Colon (tissue), 2 donors: Measurements from ENCODE around the gene DISP3.

Experiments used
- FAIRE-seq: peaks from 2 replicates; lab custom pipeline; 2012; peaks lifted over from hg19 to GRCh38; lab: Jason Lieb, UNC
- donor health status: control.
- donor health status: control.

The DISP3 gene

DNA sequence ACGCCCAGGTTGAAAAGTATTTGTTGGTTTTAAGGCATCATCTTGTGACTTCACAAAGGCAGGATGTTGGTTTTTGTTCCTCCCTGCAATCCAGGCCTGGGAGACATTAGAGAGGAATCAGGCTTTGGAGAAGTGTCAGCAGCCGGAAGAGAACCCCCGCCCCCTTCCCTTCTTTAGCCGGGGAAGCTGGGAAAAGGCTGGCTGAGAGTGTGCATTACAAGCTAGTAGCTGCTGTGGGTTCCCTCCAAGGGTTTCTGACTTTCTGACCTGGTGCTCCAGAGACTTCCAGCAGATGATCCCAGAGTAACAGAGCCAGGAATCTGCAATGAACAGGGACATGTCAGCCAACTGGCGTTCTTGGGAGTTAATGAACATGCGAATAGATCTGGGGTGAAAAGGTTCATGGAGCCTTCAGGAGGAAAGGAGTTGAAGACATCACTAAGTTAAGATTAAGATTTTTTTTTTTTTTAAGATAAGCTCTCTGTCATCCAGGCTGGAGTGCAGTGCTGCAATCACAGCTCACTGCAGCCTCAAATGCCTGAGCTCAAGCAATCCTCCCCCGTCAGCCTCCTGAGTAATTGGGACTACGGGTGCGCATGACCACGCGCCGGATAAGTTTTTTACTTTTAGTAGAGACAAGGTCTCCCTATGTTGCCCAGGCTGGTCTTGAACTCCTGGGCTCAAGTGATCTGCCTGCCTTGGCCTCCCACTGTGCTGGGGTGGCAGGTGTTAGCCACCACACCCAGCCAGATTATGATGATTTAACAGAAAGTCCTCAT, 7.5 kb downstream of the DISP3 start:
- no peak for FAIRE-seq

DNA sequence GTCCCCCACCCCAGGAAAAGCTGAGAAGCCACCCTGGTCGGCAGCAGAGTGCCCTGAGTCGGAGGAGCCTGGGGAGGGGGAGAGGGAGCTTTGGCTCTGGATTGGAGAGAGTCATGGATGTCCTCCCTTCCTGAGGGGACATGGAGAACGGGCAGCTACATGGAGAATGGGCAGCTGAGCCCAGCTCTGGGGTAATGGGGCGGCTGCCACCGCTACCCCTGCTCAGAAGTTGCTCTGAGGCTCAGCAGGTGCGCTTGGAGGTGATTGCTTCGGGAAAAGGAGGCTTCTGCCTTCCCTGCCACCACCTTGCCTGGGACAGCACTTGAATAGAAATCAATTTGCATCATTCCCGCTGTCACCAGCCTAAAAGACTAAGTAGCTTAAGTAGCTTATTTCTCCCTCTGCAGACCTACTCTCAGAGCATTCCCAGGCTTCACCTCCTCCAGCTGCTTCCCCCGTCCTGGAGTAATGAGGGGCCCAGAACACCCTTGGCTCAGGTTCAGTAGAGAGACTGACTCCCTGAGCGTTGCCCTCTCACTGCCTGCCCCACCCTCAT, 8.3 kb downstream of the DISP3 start:
- FAIRE-seq, result no peak

DNA sequence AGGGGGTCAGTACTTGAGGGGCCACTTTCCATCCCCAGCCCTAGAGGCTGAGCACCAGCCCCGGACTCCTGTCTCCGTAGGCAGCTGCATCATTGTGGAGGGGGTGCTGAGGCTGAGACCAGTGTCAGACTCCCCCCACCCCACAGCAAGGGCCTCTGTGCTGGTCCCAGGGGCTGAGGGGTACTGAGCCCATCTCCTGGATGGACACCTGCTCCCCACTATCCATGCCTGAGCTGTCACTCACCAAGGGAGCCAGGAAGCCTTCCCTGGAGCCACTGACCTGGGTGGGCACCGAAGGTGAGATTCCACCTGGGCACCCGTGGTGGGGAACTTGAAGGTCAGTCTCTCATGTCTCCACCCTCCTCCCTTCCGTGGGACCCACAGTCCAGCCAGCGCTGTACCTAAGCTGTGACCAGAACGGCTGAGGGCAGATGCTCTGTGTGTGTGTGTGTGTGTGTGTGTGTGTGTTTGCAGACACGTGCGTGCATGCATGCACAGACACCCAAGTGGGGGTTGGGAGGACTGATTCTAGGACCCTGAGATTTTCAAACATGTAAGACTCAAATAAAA, 9.3 kb downstream of the DISP3 start:
- no peak for FAIRE-seq

DNA sequence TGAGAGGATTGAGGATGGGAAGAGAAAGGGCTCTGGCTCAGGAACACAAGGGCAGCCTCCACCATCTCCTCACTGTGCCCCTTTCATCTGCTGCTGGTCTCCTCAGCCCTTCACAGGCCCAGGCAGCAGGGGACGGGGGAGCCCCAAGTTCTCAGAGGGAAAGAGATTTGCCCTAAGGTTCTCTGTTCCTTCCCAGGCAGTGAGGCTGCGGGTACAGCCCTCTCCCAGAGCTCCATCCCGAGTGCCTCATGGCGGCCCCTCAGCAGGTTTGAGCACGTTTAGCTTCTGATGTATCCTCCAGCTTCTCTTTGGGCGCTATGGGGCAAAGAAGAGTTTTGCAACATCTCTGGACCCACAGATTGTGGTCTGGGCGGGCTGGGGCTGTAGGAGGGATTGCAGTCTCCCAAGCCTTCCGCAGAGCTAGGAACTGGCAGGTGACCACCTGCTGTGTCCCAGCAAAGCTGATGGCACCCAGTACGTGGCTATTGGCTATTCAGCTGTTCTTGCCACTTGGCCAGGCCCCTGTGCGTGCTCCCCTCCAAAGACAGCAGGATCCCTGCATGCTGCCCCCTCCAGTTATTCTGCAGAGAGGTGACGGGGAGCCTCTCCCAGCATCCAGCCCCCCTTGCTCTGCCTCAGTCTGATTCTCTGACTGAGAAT, 10.1 kb downstream of the DISP3 start:
- FAIRE-seq, result no peak

DNA sequence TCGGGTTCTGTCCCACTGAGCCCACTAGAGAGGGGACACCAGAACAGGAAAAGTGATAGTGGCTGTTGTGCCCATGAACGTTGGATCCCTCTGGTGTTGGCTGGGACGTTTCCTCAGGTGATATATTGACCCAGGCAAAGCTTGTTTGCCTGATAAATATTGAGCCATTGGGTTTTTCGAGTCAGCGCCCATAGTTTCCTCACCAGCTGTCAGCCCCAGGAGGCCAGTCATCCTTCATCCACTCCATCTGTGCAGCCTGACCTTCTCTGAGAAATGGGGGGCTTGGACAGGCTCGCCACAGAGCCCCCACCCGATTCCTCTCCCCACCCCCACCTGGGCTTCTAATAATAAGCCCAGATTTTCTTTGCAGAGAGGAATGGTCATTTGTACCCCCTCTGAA, 13.3 kb downstream of the DISP3 start:
- FAIRE-seq, result no peak

DNA sequence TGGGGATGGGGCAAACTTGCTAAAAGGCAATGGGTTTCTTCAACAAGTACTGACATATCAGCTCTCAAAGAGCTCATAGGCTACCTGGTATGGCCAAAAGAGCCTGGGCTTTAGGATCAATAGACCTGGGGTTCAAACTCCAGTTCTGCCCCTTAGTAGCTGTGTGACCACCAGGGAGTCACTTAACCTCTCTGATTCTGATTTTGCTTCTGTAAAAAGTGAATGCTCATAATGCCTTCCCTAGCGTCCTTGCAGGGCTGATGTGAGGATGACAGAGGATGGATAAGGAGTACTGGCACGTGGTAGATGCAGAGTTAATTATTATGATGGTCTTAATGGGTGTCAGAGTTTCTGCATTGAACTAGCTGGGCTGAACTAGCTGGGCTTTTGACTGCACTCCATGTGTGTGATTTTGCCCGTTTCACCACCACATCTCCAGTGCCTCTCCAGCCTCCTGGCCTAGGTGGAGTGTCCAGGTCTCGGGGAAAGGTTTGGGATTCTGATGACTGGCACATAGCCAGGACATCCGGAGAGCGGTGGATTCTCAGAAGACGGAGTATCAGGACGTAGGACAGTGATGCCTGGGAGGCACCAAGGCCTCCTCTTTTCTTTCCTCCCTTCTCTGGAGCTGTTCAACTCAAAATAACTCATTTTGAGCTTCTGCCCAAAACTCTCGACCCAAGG, 15.2 kb downstream of the DISP3 start:
- FAIRE-seq, result no peak

DNA sequence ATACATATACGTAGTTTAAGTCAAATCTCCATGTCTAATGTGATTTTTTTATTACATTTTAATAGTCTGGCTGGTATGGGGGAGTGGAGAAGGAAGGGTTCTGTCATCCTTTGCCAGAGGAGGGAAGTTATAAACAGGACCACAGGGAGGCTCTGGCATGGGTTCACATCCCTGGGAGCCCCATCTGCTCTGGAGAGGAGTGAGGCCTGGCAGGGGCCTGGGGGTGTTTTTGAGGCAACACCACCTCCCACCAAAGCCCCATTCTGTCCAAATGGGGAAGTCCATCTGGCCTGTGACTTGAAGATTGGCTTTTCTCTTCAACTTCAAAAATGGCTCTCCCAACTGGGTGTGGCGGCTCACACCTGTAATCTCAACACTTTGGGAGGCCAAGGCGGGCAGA, 15.8 kb downstream of the DISP3 start:
- FAIRE-seq, result no peak

DNA sequence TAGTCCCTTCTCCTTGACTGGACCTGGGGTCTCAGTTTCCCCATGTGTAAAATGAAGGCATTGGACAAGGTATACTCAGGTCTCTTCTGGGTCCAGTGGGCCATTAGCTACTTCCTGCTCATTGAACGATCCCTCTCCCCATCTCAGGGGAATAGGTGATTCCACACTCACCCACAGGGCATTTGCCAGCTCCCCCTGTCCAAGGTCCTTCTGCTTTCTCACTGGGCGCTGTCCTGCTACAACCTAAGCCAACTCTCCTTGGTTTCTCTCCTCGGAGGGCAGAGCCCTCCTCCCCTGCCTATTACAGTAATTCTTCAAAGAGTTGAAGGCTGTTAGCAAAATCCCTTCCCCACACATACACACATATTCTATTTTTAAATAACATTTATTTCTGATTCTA, 16.6 kb downstream of the DISP3 start:
- FAIRE-seq, result no peak

DNA sequence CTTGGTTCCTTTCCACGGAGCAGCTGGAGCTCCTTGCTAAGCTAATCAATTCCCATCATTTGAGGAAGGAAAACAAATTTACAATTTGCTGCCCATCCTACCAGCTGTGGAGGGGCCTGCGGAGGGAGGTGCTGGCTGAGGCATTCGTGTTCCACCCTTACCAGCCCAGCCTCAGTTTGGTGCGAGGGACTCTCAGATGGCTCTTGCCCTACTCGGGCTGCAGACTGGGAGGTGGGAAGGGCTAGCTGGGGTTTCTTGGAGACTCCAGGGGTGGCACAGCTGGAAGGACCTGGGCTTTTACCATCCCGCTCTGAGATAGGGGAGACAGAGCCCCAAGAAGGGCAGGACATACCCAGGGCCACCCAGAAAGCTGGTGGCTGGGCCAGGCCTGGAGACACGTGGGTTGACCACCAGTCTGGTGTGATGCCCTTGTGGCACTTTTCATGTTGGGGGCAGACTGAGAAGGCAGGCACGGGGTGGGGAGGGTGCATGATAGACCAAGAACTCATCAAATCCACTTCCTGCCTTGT, 17.7 kb downstream of the DISP3 start:
- FAIRE-seq, result no peak

DNA sequence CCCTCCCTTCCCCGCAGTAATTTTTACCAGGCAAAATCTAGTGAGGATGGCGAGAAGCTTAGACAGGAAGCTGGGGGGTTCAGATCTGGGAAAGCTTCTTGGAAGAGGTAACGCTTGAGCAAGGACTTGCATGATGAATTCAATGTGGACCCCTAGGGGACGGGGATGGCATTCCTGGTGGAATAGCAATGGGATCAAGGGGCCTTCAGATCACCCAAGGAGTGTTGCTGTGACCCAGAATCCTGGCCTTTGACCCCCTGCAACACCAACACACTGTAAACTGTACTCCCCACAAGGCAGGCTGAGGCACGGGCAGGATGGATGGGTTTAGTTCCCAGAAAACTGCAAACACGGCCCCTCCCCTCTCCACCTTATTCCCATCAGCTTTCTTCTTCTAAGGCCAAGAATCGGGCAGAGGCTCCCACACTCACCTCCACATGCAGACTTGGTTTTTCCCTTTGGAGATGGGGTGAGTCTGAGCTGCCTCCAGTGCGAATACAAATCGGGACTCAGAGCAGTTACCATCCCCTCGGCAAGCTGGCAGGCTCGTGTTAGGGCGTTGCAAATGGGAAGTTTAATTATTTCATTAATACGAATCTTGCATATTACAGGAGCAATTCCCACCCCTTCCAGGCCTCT, 20.1 kb downstream of the DISP3 start:
- FAIRE-seq, result no peak

DNA sequence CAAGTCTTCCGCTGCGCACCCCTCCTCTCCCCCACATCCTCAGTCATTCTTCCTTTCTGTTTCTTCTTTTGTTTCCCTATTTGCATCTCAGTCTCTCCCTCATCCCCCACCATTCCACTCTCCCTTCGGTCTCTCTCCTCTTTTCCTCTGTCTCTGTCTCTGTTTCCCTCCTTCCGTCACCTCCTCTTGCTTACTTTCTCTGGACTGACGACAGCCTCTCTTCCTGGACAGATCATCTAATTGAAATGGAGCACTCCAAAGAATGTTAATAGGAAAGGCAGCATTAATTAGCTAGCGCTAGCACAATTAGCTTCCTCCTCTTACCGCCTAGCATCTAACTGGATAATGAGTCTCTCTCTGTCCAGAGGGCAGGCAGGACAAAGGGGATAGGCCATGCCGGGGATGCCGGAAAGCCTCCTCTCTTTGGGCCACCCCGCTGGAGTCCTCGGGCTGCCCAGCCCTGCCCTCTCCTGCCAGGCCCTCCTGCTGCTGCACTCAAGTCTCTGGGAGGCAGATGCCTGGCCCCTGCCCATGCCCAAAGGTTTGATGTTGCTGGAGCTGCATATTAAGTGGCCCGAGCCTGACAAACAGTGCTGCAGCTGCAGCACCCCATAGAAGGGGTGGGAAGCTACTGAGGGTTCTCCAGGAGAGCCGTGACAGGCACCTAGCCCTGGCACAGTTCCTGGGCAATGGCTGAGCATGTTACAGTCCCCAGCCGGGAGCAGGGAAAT, 20.8 kb downstream of the DISP3 start:
- FAIRE-seq, result no peak

DNA sequence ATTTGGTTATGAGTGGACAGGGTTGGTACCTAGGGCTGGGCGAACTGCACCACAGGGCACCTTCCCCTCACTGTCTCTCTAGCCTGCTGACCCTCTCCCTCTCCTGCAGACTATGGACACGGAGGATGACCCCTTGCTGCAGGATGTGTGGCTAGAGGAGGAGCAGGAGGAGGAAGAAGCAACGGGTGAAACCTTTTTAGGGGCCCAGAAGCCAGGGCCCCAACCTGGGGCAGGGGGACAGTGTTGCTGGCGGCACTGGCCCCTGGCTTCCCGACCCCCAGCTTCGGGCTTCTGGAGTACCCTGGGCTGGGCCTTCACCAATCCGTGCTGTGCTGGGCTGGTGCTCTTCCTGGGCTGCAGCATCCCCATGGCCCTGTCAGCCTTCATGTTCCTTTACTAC, 21.9 kb downstream of the DISP3 start:
- no peak for FAIRE-seq

DNA sequence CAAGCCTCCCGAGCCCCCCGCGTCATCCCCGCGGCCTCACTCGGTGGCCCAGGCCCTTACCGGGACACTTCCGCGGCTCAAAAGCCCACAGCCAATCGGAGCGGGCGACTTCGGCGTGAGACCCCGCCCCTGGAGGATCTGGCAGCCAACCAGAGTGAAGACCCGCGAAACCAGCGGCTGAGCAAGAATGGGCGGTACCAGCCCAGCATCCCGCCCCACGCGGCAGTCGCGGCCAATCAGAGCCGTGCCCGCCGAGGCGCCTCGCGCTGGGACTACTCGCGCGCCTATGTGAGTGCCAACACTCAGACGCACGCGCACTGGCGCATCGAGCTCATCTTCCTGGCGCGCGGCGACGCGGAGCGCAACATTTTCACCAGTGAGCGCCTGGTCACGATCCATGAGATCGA, 22.5 kb downstream of the DISP3 start:
- FAIRE-seq, result no peak

DNA sequence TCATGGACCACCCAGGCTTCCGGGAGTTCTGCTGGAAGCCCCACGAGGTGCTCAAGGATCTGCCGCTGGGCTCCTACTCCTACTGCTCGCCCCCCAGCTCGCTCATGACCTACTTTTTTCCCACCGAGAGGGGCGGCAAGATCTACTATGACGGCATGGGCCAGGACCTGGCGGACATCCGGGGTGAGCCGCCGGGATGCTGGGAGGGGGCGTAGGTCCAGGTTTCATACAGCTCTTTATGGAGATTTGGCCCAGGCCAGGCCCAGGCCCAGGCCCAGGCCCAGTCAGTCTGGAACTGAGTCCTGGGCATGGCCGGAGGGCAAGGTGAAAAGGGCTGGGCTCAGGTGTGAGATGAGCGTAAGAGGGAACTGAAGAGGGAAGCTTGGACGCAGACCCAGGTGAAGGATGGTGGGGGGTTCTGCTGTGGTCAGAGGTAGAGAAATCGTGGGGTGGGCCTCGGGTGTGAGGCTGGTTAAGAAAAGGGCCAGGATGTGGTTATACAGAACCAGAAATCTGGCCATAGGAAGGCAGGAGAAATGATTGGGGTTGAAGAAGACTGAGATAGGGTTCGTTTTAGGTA, 23.0 kb downstream of the DISP3 start:
- FAIRE-seq, result no peak

DNA sequence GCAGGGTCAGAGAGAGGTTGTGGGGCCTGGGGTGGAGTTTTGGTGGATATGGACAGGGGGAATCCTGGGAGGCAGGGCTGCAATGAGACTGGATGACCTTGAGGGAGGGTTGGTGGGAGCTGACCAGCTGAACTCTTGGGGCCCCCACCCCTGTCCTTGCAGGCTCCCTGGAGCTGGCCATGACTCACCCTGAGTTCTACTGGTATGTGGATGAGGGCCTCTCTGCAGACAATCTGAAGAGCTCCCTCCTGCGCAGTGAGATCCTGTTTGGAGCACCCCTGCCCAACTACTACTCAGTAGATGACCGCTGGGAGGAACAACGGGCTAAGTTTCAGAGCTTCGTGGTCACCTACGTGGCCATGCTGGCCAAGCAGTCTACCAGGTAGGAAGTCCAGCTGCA, 23.6 kb downstream of the DISP3 start:
- FAIRE-seq, result no peak

DNA sequence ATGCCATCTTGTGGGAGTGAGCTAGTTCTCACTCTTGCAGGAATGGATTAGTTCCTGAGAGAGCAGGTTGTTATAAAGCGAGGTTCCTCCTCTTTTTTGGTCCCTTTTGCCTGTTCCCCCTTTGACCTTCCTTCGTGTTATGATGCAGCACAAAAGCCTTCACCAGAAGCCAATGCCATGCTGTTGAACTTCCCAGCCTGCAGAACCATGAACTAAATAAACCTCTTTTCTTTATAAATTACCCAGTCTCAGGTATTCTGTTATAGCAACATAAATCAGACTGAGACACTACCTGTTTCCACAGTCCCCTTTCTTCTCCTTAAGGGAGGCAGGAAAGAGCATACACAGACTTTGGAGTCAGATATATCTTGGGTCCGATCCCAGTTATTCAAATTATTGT, 25.6 kb downstream of the DISP3 start:
- FAIRE-seq, result no peak

DNA sequence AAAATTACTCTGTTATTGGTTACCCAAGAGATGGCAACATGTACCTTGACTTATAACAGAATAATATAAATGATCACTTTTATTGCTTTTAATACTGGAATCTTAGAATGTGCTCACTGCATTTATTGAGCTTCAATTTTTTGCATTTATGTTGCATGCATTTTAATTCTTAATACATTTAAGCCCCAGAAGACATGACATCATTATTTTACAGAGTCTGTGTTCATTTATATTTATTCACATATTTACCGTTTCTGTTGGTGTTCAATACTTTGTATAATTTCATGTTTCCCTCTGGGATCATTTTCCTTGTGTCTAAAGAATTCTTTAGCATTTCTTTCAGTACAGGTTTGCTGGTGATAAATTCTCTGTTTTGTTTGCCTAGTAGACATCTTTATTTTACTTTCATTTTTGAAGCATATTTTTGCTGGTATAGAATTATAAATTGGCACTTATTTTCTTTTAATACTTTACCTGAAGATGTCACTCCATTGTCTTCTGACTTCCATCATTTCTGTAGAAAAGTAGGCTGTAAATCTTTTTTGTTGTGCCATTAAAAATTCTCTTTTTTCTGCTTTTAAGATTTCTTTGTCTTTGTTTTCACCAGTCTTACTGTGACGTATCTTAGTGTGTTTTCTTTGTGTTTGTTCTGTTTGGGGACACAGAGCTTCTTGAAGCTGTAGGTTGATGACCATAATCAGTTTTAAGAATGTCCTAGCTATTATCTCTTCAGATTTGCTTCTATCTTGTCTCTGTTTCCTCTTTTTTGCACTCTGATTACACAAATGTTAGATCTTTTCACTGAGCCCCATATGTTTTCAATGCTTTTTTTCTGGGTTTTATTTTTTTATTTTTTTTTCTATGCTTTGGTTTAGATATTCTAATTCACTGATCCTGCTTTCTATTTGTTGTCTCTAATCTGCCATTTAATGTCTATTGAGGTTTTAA, 26.9 kb downstream of the DISP3 start:
- no peak for FAIRE-seq

DNA sequence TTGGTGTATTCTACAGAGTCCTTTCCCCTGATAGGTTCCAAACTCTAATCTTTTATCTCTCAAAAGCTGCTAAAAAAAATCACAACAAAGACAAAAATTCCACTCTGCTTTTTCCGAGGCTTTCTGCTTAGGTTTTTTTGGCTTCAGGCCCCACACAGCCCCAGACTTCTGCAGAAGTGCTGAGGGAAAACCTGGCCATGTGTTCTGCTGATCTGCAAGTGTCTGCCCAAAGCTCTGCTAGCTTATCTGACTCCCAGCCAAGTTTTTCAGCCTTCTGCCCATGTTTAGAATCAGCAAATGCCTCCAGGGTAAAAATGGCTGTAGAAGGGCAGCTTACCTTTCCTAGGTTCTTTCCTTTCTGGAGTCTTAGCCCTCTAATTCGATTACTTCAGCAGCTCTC, 28.4 kb downstream of the DISP3 start:
- no peak for FAIRE-seq

DNA sequence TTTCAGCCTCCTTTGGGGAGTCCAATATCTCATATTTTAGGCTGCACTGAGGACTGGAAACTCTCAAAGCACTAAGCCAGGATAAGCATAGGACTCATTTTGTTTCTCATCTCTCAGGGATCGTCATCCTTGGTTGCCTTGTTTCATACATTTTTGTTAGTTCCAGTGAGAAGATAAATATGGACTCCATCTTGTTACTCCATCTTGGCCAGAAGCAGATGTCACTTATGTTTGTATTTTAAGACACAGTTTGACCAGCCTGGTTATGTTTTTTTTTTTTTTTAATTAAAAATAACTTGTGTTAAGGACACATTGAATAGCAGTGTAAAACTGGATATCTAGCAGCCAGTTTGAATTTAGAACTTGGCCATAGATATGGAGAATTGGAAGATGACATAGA, 34.7 kb downstream of the DISP3 start:
- FAIRE-seq, result no peak

DNA sequence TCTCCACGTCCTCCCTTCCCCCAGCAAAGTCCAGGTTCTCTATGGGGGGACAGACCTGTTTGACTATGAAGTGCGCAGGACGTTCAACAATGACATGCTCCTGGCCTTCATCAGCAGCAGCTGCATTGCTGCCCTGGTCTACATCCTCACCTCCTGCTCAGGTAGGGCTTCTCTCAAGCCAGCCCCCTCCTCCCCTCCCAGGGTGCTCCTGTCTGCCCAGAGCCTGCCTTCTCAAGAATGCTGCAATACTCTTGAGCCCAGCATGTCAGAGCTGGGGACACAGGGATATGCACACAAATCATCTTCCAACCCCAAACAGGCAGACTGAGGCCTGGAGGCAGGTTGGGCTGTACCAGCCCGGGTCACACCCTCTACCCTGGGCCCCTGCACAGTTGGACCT, 35.4 kb downstream of the DISP3 start:
- no peak for FAIRE-seq
